Hematopoietic multipotent progenitor cell treated with erythropoietin and hydrocortisone succinate and interleukin-3 and kit ligand, for 6 days (in vitro differentiated cells): ENCODE data around the gene TSHR.
"Not testable (repeated sequence)": the region's sequence is repeated elsewhere in the genome, so short reads cannot be mapped to it uniquely, and the experiment has no call there.

Experiments used
- DNase-seq: peaks from one replicate; pipeline ENCODE4 v3.0.0-alpha.2; 2015

Gene TSHR

DNA sequence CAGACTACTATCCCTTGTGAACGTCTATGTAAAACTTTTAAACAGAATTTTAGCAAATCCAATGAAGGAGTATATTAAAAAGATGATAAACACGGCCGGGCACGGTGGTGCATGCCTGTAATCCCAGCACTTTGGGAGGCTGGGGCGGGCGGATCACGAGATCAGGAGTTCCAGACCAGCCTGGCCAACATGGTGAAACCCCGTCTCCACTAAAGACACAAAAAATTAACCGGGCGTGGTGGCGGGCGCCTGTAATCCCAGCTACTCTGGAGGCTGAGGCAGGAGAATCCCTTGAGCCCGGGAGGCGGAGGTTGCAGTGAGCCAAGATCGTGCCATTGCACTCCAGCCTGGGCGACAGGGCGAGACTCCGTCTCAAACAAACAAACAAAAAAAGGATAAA is 2.2 kb upstream of the TSHR start:
- not testable (repeated sequence) for DNase-seq

DNA sequence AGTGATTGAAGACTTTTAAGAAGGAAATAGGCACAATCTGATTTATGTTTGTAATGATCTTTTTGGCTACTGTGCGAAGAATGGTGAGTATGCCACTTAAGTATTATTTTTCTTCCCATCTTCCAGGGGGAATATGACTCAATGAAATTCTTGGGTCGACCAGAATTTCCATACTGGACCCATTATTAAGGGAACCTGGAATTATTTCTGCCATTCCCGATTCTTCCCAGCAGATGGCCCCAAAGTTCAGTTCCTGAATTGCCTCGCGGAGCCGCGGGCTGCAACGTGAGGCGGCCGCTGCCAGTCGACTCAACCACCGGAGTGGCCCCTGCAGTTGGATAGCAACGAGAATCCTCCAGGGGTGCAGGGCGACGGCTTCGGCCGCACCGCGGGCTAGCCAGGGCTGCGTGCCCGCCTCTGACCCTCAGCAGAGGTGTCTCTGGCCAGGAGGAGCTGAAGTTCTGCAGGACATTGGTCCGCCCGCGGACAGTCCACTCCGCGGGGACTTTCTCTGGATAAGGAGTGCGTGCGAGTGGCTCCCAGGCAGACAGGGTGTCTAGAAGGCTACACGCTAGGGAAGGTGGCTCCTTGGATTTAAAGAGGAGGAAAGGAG is 628 bp upstream of the TSHR start:
- peak; percentile 86 for DNase-seq

GRCh38 chr14:80956102-80956501 is 681 bp downstream of the TSHR start:
- DNase-seq = no peak

GRCh38 chr14:80956922-80957321 is 1.5 kb downstream of the TSHR start:
- peak; percentile 23 for DNase-seq

GRCh38 chr14:80957613-80958012 is 2.2 kb downstream of the TSHR start:
- DNase-seq = no peak

GRCh38 chr14:80958226-80958625 is 2.8 kb downstream of the TSHR start:
- no peak for DNase-seq

DNA sequence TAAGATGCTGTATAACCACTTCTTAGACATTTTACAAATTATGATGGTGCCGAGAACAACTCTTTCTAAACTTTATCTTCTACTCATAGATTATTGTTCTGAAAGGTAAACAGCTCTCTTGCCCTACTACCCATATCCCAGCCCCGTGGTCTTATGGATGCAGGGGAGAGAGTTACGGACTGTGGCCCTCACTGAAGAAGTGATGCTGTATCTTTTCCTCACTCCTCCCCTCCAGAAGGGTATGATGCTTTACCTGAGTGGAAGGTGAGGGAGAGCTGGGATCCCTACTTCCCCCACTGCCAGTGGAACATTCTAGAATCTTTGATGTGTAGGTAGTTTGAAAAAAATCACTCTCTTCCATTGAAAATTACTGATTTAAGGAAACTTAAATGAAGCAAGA is 3.5 kb downstream of the TSHR start:
- no peak for DNase-seq

DNA sequence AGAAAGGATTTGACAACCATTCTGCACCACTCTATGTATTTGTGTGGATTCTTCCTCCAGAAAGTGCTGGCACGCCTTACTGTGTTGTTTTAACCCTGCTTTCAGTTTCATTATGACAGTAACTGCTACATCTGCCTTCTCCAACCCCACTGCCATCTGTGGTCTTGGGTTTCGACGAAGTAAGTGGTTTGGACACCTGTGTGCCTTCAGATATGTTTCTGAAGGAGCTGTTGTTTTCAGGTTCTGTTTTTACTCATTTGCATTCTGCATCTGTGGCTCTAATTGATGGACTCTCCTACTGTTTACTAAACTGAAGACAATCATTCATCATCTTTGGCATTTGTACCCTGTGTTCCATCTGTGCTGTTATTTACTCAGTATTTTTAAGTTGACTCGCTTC is 4.1 kb downstream of the TSHR start:
- DNase-seq = no peak

DNA sequence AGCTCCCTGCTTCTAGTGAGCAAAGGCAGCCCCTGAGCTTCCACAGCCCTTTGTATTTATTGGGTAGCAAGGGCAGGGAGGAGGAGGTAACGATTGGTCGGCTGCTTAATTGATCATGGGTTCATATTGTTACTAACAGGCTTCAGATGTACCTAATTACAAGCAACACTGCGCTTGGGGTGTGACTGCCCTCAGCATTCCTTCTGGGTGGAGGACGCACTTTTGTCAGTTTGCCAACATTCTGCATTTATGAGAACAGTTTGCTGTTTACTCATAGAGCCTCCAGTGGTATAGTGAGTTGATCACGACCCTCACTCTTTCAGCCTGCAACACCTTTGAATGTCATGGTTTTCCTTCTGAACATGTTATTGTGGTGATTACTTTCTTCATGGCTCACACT is 9.6 kb downstream of the TSHR start:
- DNase-seq = peak; percentile 6

GRCh38 chr14:80973931-80974641 is 18.7 kb downstream of the TSHR start:
- no peak for DNase-seq

DNA sequence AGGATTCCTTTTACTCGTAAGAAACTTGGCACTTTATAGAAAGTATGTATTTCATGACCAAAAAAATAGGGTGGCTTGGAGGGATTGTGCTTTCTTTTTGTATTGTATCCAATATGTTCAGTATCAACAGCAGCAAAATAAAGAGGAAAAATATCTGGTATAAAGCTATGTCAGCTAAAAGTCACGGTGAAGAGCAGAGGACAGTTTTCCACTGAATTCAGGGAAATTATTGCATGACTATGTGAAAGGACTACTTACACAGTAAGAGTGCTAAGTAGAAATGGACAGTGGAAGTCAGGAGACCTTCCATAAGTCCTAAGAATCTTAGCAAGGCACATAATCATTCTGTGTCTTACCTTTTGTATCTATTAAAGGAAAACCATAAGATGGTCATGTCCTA is 19.3 kb downstream of the TSHR start:
- DNase-seq = no peak

DNA sequence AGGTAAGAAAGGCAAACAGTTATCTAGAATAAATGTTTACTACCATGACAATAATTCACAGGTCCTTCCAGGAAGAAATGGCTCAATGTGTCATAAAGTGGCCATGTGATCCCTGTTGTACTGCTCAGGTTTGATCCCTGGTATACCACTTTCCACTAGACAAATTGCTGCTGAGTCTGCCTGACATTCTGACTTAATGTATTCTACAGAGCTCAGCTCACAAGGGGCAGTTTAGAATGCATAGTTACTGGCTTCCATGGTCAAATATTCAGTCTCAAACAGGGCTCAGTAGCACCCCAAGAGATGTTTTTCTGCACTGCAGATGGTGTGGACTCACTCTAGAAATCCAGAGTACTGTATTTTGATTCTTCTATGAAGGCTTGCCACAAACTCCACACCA is 21.8 kb downstream of the TSHR start:
- DNase-seq = peak; percentile 6

- DNase-seq = peak; percentile 4
Observed at GRCh38 chr14:80978403-80978802, 23.0 kb downstream of the TSHR start.

DNA sequence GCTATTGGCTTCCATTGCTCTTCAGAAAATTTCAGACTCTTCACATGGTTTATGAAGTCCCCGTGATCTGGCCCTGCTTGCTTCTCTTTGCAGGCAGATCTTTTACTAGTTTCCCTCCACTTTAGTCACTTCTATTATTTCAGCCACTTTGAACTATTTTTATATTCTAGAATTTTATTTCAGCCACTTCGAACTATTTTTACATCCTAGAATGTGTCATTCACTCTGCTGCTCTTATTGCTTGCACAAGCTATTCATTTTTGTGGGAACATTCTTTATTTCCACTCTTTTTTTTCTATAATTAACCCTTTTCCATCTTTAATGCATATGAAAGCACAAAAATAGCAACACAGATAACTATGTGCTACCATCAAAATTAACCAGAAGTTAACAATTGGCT is 24.5 kb downstream of the TSHR start:
- DNase-seq = no peak

GRCh38 chr14:80981156-80981555 is 25.7 kb downstream of the TSHR start:
- DNase-seq = no peak

DNA sequence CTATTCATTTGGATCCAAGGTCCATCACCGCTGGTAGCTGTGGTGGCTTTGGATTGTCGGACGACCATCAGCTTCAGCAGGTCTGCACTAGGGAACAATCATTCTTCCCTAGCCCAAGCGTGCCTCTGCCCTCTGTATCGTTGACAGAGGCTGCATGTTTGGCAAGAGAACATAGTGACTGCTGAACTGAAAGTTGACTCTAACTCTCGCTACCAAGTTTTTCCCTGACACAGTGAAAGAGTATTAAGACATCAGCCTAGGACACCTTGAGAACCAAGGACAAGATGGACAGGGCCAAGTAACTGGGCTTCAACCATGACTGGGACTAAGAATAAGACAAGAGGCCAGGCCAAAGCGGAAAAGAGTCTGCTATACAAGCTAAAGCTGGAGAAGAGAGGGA is 26.3 kb downstream of the TSHR start:
- no peak for DNase-seq

- DNase-seq = no peak
Observed at GRCh38 chr14:80982711-80983110, 27.3 kb downstream of the TSHR start.

GRCh38 chr14:80987235-80988032 is 32.0 kb downstream of the TSHR start:
- DNase-seq = peak; percentile 83

DNA sequence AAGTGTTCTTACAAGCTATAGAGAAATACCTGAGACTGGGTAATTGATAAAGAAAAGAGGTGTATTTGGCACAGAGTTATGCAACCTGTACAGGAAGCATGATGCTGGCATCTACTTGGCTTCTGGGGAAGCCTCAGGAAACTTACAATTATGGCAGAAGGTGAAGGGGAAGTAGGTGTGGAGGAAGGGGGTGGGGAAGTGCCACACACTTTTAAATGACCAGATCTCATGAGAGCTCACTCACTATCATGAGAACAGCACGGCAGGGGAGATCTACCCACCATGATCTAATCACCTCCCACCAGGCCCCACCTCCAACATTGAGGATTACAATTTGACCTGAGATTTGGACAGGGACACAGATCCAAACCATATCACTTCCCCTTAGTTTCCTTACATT is 32.8 kb downstream of the TSHR start:
- DNase-seq = no peak

DNA sequence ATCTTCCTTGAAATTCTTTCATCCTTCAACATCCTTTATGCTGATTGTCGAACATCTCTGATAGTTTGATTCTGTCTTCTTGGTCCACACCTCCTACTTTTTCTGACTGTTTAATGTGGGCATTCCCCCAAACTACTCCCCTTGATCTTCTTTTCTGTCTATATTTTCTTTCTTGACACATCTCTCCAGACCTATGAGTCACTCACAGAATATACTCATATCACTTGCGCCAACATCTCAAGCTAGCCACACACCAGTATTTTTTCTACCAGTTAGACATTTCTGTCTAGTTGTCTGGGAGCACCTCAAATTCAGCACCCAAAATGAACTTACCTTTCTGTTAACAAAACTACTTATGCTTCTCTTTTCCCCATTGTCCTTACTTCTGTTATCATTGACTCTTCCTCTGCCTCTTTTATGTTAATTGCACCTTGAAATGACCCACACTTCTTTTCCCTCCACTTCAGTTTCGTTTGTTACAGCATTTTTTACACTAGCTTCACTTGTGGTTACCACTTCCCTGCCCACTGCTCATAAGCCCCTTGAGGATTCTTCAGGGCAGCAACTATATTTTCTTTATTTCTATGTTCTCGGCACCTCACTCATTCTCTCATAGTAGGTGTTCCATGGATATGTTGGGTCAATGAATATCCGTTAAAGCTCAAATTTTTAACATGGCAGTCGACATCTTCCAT is 33.5 kb downstream of the TSHR start:
- no peak for DNase-seq

- no peak for DNase-seq
Observed at GRCh38 chr14:80992580-80992979, 37.2 kb downstream of the TSHR start.

- peak; percentile 92 for DNase-seq
Observed at GRCh38 chr14:80996049-80996901, 40.9 kb downstream of the TSHR start.

DNA sequence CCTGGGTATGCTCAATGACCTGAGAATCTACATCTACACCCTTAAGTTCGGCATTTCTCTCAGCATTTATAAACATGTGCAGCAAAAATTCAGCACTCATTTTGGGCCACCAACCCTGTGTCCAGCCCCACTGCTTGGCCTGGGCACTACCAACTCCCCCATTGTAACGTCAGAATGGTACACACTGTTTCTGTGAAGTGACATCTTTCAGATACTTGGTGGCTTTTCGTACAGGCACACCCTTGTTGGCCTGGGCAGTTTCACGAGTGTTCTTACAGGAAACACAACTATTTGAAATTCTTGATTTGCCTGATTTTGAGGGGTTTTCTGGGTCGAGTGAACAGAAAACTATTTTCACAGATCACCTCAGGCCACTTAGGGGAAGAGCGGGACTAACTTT is 46.0 kb downstream of the TSHR start:
- DNase-seq = no peak
